Cerebellar nuclear complex (tissue), 1 donor: Measurements from ENCODE around the gene NR2E3.

ENCODE experiments used
- DNase-seq, 2 experiments: peaks; one replicate each; lab custom pipeline; 2025; lab: John Stamatoyannopoulos, UW

Gene NR2E3

DNA sequence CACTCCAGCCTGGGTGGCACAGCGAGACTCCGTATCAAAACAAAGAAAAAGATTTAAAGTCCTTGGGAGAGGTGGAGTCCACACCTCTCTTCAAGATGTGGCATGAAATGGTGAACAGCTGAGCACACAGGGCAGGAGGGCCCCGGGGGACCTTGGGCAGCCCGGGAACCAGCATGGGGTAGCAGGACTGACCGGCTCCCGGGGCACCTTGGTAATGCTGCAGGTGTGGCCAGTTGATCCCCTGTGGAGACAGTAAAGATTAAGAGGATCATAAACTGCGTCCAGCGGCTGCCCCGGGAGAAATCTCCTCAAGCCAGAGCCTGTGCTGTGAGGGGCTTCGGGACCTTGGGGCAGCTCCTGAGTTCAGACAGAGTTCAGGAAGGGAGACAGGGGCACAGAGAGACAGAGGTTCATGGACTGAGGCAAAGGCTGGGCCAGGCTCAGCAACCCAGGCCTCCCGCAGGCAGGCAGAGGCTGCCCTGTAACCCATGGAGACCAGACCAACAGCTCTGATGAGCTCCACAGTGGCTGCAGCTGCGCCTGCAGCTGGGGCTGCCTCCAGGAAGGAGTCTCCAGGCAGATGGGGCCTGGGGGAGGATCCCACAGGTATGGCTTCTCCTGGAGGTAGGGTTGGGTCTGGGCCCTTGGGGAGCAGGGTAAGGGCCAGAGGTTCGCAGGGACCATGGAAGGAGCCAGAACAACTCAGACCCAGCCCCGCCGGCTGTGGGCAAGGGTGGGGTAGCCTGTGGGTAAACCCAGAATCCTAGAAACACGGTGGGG lies at the start of gene NR2E3:
Gene NR2E3 (plus strand): TSS at position 299 of the 780 bp plus-strand sequence. CDS start 190 bp downstream, at position 489.
- DNase-seq: no peak

DNA sequence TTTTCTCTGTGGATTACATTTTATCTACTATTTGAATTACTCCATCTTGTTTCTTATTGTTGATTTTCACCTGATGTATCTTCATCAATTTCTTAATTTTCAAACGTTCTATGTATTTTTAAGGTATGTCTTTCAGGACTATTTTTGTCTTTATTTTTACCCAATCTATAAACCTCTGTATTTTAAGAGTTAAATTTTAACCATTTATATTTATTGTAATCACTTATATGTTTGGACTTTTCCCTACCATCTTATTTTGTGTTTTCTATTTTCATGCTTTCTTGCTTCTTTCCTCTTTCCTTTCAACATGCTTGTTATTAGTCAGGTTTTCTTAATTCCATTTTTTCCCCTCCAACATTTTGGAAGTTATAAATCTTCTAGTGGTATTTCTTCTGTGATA lies 49.5 kb upstream of the NR2E3 start:
- no peak for DNase-seq

- no peak for DNase-seq
These were observed 48.7 kb upstream of the NR2E3 start for GRCh38 chr15:71761649-71762048.

- no peak for DNase-seq
These were observed 42.2 kb upstream of the NR2E3 start for GRCh38 chr15:71768184-71768583.

DNA sequence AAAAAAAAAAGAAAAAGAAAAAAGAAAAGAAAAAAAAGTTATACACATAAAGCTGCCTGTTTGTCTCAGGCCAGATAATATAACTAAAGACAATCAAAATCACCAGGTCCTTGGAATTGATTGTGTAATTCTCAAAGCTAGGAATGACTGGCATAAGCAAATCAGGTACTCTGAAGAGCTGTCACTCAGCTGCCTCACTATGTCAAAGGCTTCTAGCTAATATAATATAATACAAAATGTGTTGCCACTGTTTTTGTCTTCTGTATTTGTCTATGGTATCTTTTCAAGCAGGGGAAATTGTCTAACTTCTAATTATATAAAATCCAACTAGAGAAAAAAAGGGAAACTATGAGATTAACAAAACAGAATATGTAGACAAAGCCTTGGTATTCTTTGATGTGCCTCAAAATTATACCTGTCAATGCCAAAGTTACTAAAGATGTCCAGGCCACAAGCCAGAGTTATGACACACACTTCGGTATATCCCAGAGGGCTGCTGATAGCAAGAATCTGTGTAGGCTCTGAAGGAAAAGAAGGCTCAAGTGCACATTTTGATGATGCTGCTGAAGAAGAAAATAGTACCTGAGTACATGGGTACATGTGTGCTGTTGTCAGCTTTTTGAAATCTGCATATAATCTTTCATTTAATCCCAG lies 37.0 kb upstream of the NR2E3 start:
- DNase-seq: no peak

DNA sequence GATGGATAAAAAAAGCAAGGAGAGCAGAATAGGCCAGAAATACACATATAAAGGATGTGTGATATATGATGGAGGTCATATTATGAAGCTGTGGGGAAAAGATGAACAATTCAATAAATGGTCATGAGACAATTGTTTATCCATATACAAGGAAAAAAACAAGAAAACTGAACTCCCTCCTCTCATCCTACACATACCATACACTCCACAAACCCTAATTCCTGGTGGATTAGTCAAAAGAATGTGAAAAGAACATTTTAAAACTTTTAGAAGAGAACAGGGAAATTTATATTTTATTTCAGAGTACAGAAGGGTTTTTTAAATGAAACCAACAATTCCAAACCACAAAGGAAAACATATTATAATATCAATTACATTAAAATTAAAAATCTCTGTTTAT lies 34.5 kb upstream of the NR2E3 start:
- no peak for DNase-seq

DNA sequence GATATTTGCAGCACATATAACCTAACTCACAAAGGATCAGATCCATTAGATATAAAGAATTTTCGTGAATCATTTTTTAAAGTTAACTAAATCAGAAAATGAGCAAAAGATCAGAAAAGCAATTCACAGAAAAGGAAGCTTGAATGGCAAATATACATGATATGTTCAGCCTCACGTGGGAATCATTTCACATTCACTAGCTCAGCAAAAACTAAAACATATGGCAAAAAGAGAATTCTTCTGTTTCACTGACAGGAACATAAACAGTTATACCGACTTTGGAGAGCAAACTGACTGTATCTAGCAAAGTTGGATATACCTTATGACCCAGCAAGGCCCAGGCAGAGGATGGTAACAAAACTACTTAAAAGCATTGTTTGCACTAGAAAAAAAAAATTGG lies 34.0 kb upstream of the NR2E3 start:
- DNase-seq: no peak

DNA sequence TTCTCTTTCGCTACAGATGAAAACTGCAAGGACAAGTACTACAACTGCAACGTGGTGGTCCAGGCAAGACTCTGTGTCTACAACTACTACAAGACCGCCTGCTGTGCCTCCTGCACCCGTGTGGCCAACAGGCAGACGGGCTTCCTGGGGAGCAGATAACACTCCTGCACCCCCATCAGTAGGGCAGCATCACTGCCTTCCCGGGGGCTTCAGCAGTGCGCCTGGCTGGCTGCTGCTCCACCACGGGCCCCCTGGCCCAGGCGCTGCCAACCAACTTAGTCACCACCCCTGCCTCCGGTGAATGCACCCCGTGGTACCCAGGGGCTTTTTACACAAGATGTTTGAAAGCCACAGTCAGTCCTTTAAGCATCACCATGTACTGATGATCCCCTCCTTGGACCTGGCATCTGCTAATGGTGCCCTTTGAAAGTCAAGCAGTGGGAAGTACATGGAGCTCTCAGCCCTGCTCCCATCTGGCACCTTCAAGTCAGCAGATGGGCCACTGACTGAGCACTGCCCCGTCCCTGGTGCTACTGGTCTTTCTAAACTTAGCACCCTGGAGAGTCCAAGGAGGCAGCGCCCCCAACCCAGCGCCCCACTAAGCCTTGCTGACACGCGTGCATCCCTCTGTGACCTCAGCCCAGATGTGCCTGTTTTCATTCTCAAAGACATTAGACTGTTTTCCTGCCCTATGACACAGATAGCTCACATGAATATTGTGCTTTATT lies 33.0 kb upstream of the NR2E3 start:
- DNase-seq: no peak

GRCh38 chr15:71779073-71779797 lies 31.1 kb upstream of the NR2E3 start:
- DNase-seq: no peak

- no peak for DNase-seq
These were observed 30.0 kb upstream of the NR2E3 start for GRCh38 chr15:71780115-71780976.

DNA sequence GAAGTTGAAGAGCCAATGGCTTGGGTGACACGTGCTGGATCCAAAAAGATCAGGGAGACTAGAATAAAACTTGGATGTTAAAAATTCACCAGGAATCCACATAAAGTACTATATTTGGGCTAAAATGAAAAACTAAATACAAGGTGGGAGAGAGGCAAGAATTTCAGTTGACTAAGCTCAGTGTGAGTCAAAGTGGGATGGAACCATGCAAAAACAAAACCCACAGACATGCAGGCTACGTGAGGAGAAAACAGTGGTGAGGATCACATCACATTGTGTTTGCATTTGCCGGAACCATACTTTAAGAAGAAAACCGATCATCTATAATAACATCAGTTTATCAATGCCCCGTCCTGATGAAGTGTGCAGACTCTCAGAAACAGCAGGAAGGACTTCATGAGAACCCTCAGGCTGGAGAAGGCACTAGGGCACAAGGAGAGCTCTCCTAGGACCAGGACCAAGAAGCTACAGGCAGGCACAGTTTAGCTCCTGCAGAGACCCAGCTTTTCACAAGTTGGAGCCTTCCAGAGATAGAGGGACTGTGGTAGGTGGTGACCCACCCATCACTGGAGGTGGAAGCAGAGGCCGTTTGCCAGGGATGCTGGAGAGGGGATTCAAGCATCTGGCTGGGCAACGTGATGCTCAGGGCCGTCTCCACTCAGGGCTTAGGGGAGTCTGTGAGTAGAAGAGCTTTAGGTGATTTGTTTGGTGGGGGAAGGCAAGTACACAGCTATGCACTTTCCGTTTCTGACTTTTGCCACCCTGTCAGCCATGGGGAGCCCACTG lies 29.0 kb upstream of the NR2E3 start:
- no peak for DNase-seq

- no peak for DNase-seq
These were observed 28.4 kb upstream of the NR2E3 start for GRCh38 chr15:71781965-71782265.

DNA sequence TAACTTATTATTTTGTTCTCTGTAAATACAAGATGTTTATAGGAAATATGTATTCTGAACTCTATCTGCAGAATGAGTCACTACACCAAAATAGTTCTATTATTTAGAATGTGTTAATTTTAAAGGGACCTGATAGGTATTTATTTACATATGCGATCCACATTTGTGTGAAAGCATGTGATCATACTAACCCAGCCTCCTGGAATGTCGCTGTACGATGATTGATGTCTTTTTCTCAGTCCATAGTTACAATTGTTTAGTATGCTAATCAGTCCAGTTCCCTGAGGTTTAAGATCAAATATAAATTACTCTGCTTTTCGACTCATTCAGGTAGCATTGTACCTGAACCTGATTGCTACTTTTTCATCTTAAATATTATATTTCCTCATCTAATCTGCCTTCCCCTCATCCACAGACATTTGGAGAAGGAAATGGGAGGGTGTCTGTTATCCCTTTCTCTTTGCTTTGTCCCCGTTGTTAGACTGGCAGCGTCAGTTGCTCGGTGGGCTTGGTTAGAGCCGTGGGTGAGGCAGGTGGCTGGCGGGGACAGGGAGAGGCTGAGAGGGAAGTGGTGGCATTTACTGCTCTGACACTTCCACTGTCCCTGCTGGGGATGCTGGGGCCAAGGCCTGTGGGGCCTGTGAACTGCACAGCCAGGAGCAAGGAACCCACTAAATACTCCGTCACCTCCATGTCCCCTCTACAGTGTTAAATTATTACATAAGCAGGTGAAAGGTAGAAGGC lies 27.8 kb upstream of the NR2E3 start:
- no peak for DNase-seq

DNA sequence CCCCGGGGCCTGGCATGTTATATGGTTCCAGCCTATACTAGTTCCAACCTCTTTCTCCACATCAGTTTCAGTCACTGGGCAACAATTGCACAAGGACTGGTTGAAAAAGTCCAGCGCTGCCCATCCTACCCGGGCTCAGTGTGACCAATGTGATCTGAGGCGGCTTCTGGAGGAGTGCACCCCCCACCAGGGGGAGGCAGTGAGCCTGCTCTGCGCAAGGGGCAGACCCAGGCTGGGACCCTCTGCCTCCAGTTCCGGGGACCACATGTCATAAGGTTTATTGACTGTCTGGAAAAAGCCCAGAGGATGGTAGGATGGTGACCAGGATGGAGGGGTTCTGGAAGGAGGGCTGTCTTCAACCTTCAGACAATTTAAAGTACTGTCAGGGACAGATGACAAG lies 25.6 kb upstream of the NR2E3 start:
- no peak for DNase-seq

DNA sequence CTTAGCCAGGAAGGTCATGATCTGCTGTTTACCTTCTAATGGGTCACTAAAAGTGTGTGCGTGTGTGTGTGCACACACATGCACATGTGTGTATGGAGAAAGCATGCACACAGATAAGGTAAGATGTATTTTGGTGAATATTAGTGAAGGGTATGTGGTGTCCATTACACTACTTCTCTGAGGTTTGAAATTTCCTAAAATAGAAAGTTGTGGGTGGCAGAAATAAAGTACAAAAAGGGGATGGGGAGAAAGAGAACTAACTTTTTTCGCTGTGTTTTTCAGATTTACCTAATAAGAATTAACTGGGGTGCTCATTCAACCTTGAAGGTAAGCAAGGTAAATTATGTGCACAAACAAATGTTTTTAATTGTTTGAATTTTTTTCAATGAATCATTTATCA lies 24.4 kb upstream of the NR2E3 start:
- DNase-seq: no peak

DNA sequence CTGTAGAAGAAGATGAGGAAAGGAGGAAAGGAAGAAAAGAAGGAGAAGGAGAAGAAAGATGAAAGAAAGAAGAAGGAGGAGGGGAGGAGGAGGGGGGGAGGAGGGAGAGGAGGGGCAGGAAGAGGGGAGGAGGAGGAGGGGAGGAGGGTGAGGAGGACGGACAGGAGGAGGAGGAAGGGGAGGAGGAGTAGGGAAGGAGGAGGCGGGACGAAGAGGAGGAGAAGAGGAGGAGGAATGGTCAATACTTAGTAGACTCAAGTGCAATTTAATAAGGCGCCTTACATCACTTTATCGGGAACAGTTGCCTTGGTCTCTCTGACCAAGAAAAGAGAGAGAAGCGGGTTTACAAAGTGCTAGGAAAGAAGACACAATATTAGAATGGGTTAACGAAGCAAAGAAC lies 23.7 kb upstream of the NR2E3 start:
- no peak for DNase-seq

DNA sequence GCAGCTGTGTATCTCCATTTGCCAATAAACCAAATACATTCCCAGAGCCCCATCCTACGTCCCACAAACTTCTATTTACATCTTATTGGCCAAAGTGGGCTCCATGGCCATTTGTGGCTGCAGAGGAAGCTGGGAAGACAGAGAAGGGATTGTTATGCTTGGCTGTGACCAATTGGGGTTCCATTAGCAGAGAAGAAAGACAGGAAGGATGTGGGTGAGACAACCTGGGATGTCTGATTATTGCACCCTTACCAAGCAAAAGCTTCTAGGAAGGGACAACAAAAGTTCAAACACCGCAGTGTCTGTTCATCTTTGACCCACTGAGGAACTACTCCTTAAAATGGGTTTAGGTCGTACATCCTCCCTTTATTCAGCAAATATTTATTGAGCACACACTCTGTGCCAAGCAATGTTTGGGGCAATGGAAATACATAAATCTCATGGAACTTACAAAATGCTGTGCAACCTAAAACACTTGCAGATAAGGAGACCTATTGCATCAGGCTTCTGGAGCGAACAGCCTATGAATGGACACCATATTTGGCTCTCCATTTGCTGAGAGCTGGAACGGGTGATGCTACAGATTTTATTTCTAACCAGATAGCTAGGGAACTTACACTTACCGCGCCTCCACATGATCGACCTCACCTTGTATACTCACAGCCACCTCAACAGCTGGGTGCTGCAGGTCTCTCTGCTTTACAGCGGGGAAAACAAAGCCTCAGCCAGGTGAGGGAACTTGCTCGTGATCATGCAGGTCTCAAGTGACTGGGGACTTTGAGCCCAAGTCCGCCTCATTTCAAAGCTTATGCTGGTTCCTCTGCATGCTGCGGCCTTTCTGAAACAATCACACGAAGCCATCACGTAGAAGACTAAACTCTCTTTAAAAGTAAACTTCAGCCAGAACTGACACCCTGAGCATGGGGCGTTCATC lies 21.4 kb upstream of the NR2E3 start:
- no peak for DNase-seq

DNA sequence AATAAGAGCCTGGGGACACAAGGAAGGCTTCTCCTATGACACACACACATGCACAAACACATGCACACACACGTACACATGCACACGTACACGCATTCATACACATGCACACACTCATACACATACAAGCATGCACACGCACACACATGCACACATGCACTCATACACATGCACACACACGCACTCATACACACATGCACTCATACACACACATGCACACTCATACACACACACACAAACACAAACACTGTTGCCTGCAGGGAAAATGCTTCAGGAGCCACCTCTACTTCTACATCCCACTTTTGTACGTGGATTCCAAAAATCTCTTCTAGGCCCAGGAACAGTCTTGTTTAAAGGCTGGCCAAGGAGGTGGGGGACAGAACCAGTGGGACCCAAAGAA lies 20.7 kb upstream of the NR2E3 start:
- DNase-seq: no peak

DNA sequence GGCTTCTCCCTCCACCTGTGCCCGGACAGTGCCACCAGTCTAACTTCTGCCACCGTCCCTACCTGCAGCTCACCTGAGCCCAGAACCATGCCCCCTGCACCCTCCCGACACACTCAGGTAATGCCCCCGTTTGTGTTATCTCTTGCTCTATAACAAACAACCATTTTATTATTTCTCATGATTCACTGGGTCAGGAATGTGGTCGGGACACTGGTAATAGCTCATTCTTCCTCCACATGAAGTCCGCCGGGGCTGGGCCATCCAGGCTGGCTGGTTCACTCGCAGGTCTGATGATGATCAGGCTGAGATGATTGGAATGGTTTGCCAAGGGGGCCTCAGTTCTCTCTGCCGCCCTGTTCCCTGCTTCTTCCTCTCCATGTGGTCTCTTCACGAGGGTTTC lies 20.3 kb upstream of the NR2E3 start:
- DNase-seq: no peak
